Caco-2 (cell line): Measurements from ENCODE around the gene TXNIP. TPM values are rescaled to one million over a fixed set of nuclear protein-coding genes. Genes with fewer than 3 reads are reported as not detected.

Source experiments
- BruUV-seq: library from RNA; stranded (reverse); fragments of 400-500 nt; replicated peaks from 2 replicates; lab custom pipeline; 2021; lab: Mats Ljungman, UMichigan
- CTCF ChIA-PET: fragments of 300-600 bp; sonication (Branson Sonifier 250); formaldehyde crosslinking; loops from one replicate; lab custom pipeline; 2022; ENCODE audit warnings: antibody characterized with exemption; lab: Charles Lee
- POLR2A ChIA-PET: fragments of 300-600 bp; sonication (Branson Sonifier 250); formaldehyde crosslinking; loops from one replicate; lab custom pipeline; 2022; ENCODE audit warnings: antibody characterized with exemption; lab: Charles Lee
- DNase-seq, 2 experiments: peaks; one replicate each; pipeline versions ENCODE4 v3.0.0 to v3.0.0-alpha.2; 2020 to 2022
- H3K27me3 ChIP-seq: replicated peaks from 2 replicates; pipeline ENCODE4 v1.6.0; 2011; ENCODE audit warnings: low read length; ENCODE audit not compliant: control insufficient read depth, insufficient read depth
- H3K36me3 ChIP-seq: 2 replicates; pipeline ENCODE4 v1.5.1; 2011; ENCODE audit warnings: low read length; ENCODE audit not compliant: control insufficient read depth, insufficient read depth
- H3K4me1 ChIP-seq: fragments of 250-450 bp; sonication (Bioruptor Pico); 2 replicates; pipeline ENCODE4 v1.5.1; 2020; ENCODE audit warnings: mild to moderate bottlenecking
- H3K4me3 ChIP-seq: 2 replicates; pipeline ENCODE4 v1.5.1; 2011; ENCODE audit warnings: low read depth, mild to moderate bottlenecking, control low read depth, low read length
- H3K9me3 ChIP-seq: fragments of 250-450 bp; sonication (Bioruptor Pico); 2 replicates; pipeline ENCODE4 v1.5.1; 2020; ENCODE audit warnings: mild to moderate bottlenecking, moderate library complexity
- H3K27ac Mint-ChIP-seq: one replicate; pipeline ENCODE4 v1.8.0; 2022; ENCODE audit warnings: mixed read lengths; ENCODE audit not compliant: unreplicated experiment
- H3K27me3 Mint-ChIP-seq: one replicate; pipeline ENCODE4 v1.8.0; 2022; ENCODE audit warnings: mixed read lengths; ENCODE audit not compliant: insufficient read depth, unreplicated experiment
- H3K36me3 Mint-ChIP-seq: one replicate; pipeline ENCODE4 v1.8.0; 2022; ENCODE audit warnings: mild to moderate bottlenecking, mixed read lengths; ENCODE audit not compliant: insufficient read depth, unreplicated experiment
- H3K4me1 Mint-ChIP-seq: one replicate; pipeline ENCODE4 v1.8.0; 2022; ENCODE audit warnings: low read depth, mixed read lengths; ENCODE audit not compliant: unreplicated experiment
- H3K4me3 Mint-ChIP-seq: one replicate; pipeline ENCODE4 v1.8.0; 2022; ENCODE audit warnings: mild to moderate bottlenecking, moderate library complexity, mixed read lengths; ENCODE audit not compliant: unreplicated experiment
- H3K9me3 Mint-ChIP-seq: one replicate; pipeline ENCODE4 v1.8.0; 2022; ENCODE audit warnings: mixed read lengths; ENCODE audit not compliant: unreplicated experiment
- intact Hi-C: fragments of 100-400 bp; cut with micrococcal nuclease; formaldehyde crosslinking; loops from one replicate; pipeline ENCODE4 v1.10.0; 2022; ENCODE audit not compliant: unreplicated experiment
- total RNA-seq: library from RNA; stranded (reverse); gene quantifications from 2 replicates; pipeline ENCODE4 v1.2.3, GENCODE V29; 2022
- TF ChIP-seq, protein P1 (sequence below), 2 experiments: fragments of 200-600 bp in 1 of 2; IDR thresholded peaks; 1 replicate in 1 of 2; 2 replicates in 1 of 2; pipeline versions ENCODE4 v1.5.1 to v1.8.0; 2011 to 2022; ENCODE audit warnings: antibody characterized with exemption in 1 of 2, control low read depth in 1 of 2, inconsistent platforms in 1 of 2, low read depth in 1 of 2, low read length in 1 of 2, mild to moderate bottlenecking in 1 of 2, moderate library complexity in 1 of 2; ENCODE audit not compliant: insufficient read depth in 1 of 2, severe bottlenecking in 1 of 2, unreplicated experiment in 1 of 2

TXNIP gene
- total RNA-seq, 1 experiment from 2014 or later, result 27.5 TPM

DNA sequence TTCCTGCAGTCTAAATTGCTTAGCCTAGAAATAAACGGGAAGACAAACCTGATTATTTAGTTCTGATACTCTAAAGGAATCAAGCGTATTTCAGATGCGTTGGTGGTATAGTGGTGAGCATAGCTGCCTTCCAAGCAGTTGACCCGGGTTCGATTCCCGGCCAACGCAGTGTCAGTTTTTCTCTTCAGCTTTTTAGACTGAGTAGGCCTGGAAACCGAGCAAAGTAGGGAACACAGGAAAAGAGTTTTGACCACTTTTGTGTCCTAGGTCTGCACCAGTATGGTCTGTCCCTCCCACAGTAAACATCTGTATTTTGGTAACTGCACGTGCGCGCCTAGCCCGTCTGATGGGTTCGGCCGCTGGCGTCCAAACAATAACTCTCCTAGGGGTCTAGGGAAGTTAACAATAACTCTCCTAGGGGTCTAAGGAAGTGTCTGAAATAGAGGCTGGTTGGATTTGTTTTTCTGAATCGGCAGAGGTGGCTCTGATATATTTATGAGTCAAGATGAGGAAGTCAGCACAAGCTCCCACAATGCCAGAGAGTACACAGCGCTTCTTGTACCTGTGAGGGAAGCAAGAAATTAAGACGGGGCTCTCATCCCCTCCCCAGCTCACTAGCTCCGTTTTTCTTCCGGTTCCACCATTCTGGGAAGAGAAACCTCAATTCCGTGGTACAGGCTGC is 40.7 kb upstream of the TXNIP start:
- Histone ChIP-seq H3K4me3 (peak overlapping the region; percentile 82), H3K36me3 (no peaks in the 10 kb centered on the region), H3K4me1 (0 out of 2 replicates have a peak, but pooled peaks cover 3% of the 10 kb centered on the region), H3K9me3 (no peaks in the 10 kb centered on the region), H3K27me3 (no peaks in the 10 kb centered on the region)
- H3K27ac Mint-ChIP-seq, result peak overlapping the region; percentile 100
- intact Hi-C loops, result loop anchor here (1.0 to 5.0 kb wide), 3 partner anchors 30 to 145 kb away; partner anchors contain the start of genes ANKRD34A and POLR3GL
- POLR2A ChIA-PET, result interaction anchor here (1.9 to 6.4 kb wide), 2 partner anchors 14 to 110 kb away, joined by 9 to 88 read pairs; partner anchors contain the start of gene RBM8A
- BruUV-seq, result no TSS peak
- H3K36me3 Mint-ChIP-seq, result peaks cover 53% of the 10 kb centered on the region
- CTCF ChIA-PET, result interaction anchor here (1.4 kb wide), 1 partner anchor 79 kb away, joined by 4 read pairs; the partner anchor contains the start of gene LIX1L
- peaks cover 13% of the 10 kb centered on the region for H3K4me1 Mint-ChIP-seq
- H3K4me3 Mint-ChIP-seq, result peak overlapping the region; percentile 92
- peaks cover 8% of the 10 kb centered on the region for H3K27me3 Mint-ChIP-seq
- DNase-seq, result peak; percentile 84 to 90
- TF ChIP-seq, protein P1, sequence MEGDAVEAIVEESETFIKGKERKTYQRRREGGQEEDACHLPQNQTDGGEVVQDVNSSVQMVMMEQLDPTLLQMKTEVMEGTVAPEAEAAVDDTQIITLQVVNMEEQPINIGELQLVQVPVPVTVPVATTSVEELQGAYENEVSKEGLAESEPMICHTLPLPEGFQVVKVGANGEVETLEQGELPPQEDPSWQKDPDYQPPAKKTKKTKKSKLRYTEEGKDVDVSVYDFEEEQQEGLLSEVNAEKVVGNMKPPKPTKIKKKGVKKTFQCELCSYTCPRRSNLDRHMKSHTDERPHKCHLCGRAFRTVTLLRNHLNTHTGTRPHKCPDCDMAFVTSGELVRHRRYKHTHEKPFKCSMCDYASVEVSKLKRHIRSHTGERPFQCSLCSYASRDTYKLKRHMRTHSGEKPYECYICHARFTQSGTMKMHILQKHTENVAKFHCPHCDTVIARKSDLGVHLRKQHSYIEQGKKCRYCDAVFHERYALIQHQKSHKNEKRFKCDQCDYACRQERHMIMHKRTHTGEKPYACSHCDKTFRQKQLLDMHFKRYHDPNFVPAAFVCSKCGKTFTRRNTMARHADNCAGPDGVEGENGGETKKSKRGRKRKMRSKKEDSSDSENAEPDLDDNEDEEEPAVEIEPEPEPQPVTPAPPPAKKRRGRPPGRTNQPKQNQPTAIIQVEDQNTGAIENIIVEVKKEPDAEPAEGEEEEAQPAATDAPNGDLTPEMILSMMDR (IDR thresholded peaks at IDR 0.05; ENCODE audit: insufficient read depth in 1 of 2, low read depth in 1 of 2, low read length in 1 of 2, severe bottlenecking in 1 of 2, unreplicated experiment in 1 of 2), result no peak
- H3K9me3 Mint-ChIP-seq, result no peaks in the 10 kb centered on the region

DNA sequence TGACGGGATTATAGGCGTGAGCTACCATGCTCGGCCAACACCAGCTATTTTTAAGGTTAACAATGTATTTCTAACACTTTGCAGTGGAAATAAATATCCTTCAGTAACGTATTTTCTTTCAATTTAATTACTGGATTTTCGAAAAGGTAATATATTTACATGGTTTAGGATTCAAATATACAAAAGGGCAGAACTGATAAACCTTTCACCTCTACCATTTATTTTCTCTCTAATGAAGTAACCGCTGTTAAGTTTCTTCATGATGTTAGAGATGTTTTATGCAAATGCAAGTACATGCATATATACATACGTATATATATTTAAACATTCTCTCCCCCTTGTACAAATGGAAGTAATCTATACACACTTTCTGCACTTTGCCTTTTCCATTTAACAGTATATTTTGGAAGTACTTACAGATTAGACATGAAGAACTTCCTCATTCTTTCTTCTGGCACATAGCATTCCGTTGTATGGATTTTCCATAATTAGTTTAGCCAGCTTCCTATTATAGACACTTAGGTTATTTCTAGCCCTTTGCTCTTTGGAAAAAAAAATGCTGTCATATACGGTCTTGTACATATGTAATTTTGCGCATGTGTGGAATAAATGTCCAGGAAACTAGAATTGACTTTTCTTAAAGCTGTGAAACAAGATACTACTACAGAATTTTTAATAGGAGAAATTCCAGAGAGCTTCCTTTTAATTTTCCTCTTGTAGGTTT is 40.0 kb upstream of the TXNIP start:
- Mint-ChIP-seq H3K27ac (peak overlapping the region; percentile 100), H3K4me1 (peaks cover 13% of the 10 kb centered on the region), H3K4me3 (peak overlapping the region; percentile 92), H3K9me3 (no peaks in the 10 kb centered on the region), H3K27me3 (peaks cover 8% of the 10 kb centered on the region), H3K36me3 (peaks cover 53% of the 10 kb centered on the region)
- ChIA-PET CTCF (interaction anchor here (0.6 to 0.8 kb wide), 2 partner anchors 145 to 150 kb away, joined by 3 to 4 read pairs; no protein-coding TSS in a partner anchor), POLR2A (interaction anchor here (1.3 to 6.4 kb wide), 3 partner anchors 14 to 109 kb away, joined by 4 to 88 read pairs (median 9); partner anchors contain the start of gene RBM8A)
- H3K4me1 ChIP-seq, result 0 out of 2 replicates have a peak, but pooled peaks cover 3% of the 10 kb centered on the region
- intact Hi-C loops, result loop anchor here (5.0 kb wide), 2 partner anchors 74 to 144 kb away; partner anchors contain the start of genes ANKRD34A and POLR3GL
- H3K36me3 ChIP-seq, result no peaks in the 10 kb centered on the region
- TF ChIP-seq, protein P1 (IDR thresholded peaks at IDR 0.05; ENCODE audit: insufficient read depth in 1 of 2, low read depth in 1 of 2, low read length in 1 of 2, severe bottlenecking in 1 of 2, unreplicated experiment in 1 of 2), result no peak
- H3K27me3 ChIP-seq, result no peaks in the 10 kb centered on the region
- peak overlapping the region; percentile 36 for H3K4me3 ChIP-seq
- BruUV-seq, result no TSS peak
- no peak for DNase-seq
- H3K9me3 ChIP-seq, result no peaks in the 10 kb centered on the region

DNA sequence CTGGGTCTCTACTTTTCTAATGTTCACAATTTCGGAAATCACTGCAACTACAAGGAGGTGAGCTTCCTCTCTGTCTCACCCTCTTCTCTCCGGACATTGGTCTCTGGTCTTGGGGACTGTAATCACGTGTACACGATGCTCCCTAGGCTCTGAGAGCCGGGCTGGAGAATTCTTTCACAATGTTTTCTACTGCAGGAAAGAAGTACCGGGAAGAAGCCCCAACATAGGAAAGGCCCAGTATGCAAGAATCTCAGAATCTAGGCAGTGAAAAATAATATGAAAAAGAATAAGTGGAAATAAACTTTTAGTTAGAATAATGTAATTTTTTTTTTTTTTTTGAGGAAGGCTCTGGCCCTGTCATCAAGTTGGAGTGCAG is 38.7 kb upstream of the TXNIP start:
- ChIA-PET POLR2A (interaction anchor here (1.9 to 6.4 kb wide), 2 partner anchors 16 to 108 kb away, joined by 9 to 88 read pairs; partner anchors contain the start of gene RBM8A), CTCF (interaction anchor here (0.7 to 1.5 kb wide), 4 partner anchors 8 to 103 kb away, joined by 3 to 5 read pairs (median 4); partner anchors contain the start of gene LIX1L)
- peaks cover 8% of the 10 kb centered on the region for H3K27me3 Mint-ChIP-seq
- peaks cover 7% of the 10 kb centered on the region for H3K4me1 Mint-ChIP-seq
- peak overlapping the region; percentile 36 for H3K4me3 ChIP-seq
- intact Hi-C loops, result loop anchor here (5.0 kb wide), 2 partner anchors 73 to 143 kb away; partner anchors contain the start of genes ANKRD34A and POLR3GL
- no peaks in the 10 kb centered on the region for H3K36me3 ChIP-seq
- no peaks in the 10 kb centered on the region for H3K27me3 ChIP-seq
- peak overlapping the region; percentile 86 for H3K27ac Mint-ChIP-seq
- no peaks in the 10 kb centered on the region for H3K9me3 ChIP-seq
- no peaks in the 10 kb centered on the region for H3K9me3 Mint-ChIP-seq
- peaks cover 48% of the 10 kb centered on the region for H3K36me3 Mint-ChIP-seq
- 0 out of 2 replicates have a peak, but pooled peaks cover 3% of the 10 kb centered on the region for H3K4me1 ChIP-seq
- TF ChIP-seq, protein P1 (IDR thresholded peaks at IDR 0.05; ENCODE audit: insufficient read depth in 1 of 2, low read depth in 1 of 2, low read length in 1 of 2, severe bottlenecking in 1 of 2, unreplicated experiment in 1 of 2), result no peak
- peak overlapping the region; percentile 92 for H3K4me3 Mint-ChIP-seq
- BruUV-seq, result no TSS peak
- DNase-seq, result peak; percentile 48 to 58
